HG02973 (cell line): ENCODE data around the gene PRODH.
A peak's percentile ranks its signal among the peaks of the same experiment; 100 is the strongest.
"Not testable (repeated sequence)": the region's sequence is repeated elsewhere in the genome, so short reads cannot be mapped to it uniquely, and the experiment has no call there.

ENCODE experiments used
- ATAC-seq: cut with Tn5 transposase; IDR thresholded peaks from one replicate; pipeline ENCODE4 v1.9.1; 2021; ENCODE audit warnings: moderate library complexity; ENCODE audit not compliant: unreplicated experiment

PRODH gene

DNA sequence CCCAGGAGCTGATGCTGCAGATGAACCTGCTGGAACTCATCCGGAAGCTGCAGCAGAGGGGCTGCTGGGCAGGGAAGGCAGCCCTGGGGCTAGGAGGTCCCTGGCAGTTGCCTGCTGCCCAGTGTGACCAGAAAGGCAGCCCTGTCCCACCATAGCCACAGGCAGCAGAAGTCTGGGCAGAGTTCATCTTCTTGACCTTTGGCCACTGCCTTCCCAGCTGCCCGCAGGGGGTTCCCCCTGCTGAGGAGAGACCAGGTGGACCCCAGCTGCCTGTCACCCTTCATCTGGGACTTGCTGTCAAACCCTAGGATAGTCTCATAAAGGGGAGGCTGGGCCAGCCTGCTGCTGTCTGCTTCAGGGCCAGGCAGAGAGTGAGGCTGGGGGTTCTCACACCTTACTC lies 24.6 kb downstream of the PRODH start:
- not testable (repeated sequence) for ATAC-seq

DNA sequence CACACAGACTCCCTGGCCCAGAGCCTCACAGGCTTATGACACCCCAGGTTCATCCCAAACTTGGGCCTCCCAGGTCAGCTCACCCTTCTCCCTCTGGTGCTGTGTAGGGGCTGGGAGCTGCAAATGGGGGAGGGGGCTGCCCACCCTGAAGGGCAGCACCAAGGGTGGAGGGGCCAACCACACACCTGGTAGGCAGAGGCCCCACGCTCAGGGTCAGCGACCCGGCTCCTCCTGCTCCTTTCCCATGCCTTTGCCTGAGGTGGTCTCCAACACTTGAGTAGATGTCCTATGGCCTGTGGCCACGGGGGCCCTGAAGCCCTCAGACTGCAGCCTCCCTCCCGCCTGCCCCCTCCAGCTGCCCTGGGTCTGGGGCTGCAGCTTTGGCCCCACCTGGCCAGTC lies 26.5 kb downstream of the PRODH start:
- ATAC-seq: no peak

GRCh38 chr22:18906896-18907295 lies 29.2 kb downstream of the PRODH start:
- no peak for ATAC-seq

DNA sequence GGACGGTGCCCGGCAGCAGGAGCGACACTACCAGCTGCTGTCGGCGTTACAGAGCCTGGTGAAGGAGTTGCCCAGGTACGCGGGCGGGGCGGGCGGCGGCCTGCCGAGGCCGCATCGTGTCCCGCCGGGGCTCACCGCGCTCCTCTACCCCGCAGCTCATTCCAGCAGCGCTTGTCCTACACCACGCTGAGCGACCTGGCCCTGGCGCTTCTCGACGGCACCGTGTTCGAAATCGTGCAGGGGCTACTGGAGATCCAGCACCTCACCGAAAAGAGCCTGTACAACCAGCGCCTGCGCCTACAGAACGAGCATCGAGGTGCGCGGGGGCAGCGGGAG lies 29.7 kb downstream of the PRODH start:
- ATAC-seq: not testable (repeated sequence)

GRCh38 chr22:18905540-18906409 lies 30.3 kb downstream of the PRODH start, which contains the start of gene DGCR6:
TSS of gene DGCR6 (plus strand) at chr22:18906320. CDS start at chr22:18906375, 55 bp downstream.
- peak; percentile 74 for ATAC-seq

DNA sequence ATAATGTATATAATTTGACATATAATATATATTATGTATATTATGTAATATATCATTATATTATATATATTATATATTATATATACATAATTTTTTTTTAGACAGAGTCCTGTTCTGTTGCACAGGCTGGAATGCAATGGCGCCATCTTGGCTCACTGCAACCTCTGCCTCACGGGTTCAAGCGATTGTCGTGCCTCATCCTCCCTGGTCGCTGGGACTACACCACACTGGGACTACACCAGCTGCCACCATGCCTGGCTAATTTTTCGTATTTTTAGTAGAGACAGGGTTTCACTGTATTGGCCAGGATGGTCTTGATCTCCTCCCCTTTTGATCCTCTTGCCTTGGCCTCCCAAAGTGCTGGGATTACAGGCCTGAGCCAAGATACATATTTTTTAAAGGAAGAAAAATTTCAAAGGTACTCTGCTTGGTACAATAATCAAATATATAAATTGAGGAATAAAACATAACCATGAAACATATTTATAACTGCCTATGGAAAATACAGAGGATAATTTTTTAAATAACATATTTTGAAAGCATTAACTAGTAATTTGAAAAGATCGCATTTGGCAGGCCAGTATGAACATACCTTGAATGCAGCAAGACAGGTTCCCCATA lies 39.9 kb downstream of the PRODH start:
- ATAC-seq: not testable (repeated sequence)

DNA sequence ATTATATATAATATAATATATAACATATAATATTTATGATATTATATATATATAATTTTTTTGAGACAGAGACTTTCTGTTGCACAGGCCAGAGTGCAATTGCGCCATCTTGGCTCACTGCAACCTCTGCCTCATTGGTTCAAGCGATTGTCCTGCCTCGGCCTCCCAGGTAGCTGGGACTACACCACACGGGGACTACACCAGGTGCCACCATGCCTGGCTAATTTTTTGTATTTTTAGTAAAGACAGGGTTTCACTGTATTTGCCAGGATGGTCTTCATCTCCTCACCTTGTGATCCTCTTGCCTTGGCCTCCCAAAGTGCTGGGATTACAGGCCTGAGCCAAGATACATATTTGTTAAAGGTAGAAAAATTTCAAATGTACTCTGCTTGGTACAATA lies 42.3 kb downstream of the PRODH start:
- ATAC-seq: not testable (repeated sequence)

- peak; percentile 60 for ATAC-seq
These were observed 45.4 kb downstream of the PRODH start for GRCh38 chr22:18890510-18891192.

DNA sequence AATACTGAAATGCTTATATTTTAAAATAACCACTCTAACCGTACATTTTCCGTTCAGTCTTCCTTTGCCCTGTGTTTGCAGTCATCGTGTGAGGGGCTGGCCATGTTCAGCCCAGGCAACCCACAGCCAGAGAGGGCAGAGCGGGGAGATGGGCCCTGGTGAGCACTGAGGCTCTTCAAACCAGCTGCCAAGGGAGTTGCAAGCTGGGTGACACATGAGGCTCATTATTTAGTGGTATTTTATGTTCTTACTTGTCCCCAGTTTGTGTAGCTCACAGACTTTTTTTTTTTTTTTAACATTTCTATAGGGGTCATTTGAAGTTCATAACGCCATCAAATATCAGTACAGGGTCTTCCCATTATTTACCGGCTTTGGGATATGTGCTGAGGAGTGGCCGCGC lies 48.0 kb downstream of the PRODH start:
- no peak for ATAC-seq

DNA sequence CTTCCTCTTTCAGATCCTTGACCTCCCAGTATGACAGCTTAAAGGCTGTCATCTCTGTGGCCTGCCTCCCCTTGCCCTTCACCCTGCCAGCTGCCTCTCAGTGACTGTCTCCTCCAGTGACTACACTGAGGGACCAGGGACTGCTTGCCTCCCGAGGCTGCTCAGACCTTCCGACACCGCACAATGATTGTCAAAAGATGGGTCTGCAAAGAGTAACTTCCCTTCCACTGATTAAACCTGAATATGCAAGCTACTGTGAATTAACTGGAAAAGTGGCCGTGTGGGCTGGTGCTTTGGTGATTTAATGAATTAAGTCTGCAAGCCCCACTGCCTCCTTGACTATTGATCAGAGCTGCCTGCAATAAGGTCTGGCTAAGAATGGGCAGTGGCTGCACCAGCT lies 51.6 kb downstream of the PRODH start:
- ATAC-seq: not testable (repeated sequence)

DNA sequence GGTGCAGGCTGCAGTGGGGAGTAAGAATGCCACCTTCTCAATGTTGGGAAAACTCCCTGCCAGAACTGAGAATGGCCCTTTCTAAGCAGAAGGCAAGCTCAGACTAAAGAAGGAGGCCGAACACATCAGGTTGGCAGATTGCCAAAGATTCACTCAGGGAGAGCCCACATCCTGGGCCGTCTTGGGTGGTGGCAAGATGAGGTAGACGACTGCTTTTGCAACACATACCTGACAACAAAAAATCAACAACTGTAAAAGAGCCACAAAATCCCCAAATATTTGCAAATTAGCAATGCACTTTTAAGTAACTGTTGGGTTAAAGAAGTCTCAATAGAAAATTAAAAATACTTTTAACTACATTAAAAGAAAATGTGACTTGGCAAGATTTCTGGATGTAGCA lies 54.8 kb downstream of the PRODH start:
- not testable (repeated sequence) for ATAC-seq
